Measurements from ENCODE around the gene BRD3. TPM values are rescaled to one million over a fixed set of nuclear protein-coding genes. Genes with fewer than 3 reads are reported as not detected.
"Not testable (repeated sequence)": the region's sequence is repeated elsewhere in the genome, so short reads cannot be mapped to it uniquely, and the experiment has no call there.

Gene BRD3
- total RNA-seq, 1 donor from 2014 or later: 128 TPM

GRCh38 chr9:134088063-134088725, 20.4 kb upstream of the BRD3 start:
- H3K9me3 Mint-ChIP-seq (ENCODE audit: unreplicated experiment): peaks cover 2% of the 10 kb centered on the region
- peaks cover 4% of the 10 kb centered on the region for H3K27me3 Mint-ChIP-seq (ENCODE audit: unreplicated experiment)
- DNase-seq: no peak
- no peak for TF ChIP-seq CTCF (IDR thresholded peaks at IDR 0.05; ENCODE audit: partially characterized antibody, unreplicated experiment)
- no peaks in the 10 kb centered on the region for H3K36me3 Mint-ChIP-seq (ENCODE audit: unreplicated experiment)
- H3K27ac Mint-ChIP-seq (ENCODE audit: unreplicated experiment): no peak overlapping the region
- H3K4me1 Mint-ChIP-seq (ENCODE audit: low read depth, unreplicated experiment): peaks cover 2% of the 10 kb centered on the region
- no peak overlapping the region for H3K4me3 Mint-ChIP-seq (ENCODE audit: unreplicated experiment)

GRCh38 chr9:134085674-134086073, 17.8 kb upstream of the BRD3 start:
- H3K27me3 Mint-ChIP-seq (ENCODE audit: unreplicated experiment): peaks cover 4% of the 10 kb centered on the region
- TF ChIP-seq CTCF (IDR thresholded peaks at IDR 0.05; ENCODE audit: partially characterized antibody, unreplicated experiment): no peak
- DNase-seq: no peak
- no peak overlapping the region for H3K4me3 Mint-ChIP-seq (ENCODE audit: unreplicated experiment)
- peaks cover 2% of the 10 kb centered on the region for H3K9me3 Mint-ChIP-seq (ENCODE audit: unreplicated experiment)
- no peak overlapping the region for H3K27ac Mint-ChIP-seq (ENCODE audit: unreplicated experiment)
- H3K36me3 Mint-ChIP-seq (ENCODE audit: unreplicated experiment): no peaks in the 10 kb centered on the region
- H3K4me1 Mint-ChIP-seq (ENCODE audit: low read depth, unreplicated experiment): peaks cover 2% of the 10 kb centered on the region

GRCh38 chr9:134083451-134083850, 15.6 kb upstream of the BRD3 start:
- no peak overlapping the region for H3K4me3 Mint-ChIP-seq (ENCODE audit: unreplicated experiment)
- H3K4me1 Mint-ChIP-seq (ENCODE audit: low read depth, unreplicated experiment): no peaks in the 10 kb centered on the region
- H3K9me3 Mint-ChIP-seq (ENCODE audit: unreplicated experiment): peaks cover 4% of the 10 kb centered on the region
- H3K36me3 Mint-ChIP-seq (ENCODE audit: unreplicated experiment): no peaks in the 10 kb centered on the region
- peaks cover 2% of the 10 kb centered on the region for H3K27me3 Mint-ChIP-seq (ENCODE audit: unreplicated experiment)
- no peak for TF ChIP-seq CTCF (IDR thresholded peaks at IDR 0.05; ENCODE audit: partially characterized antibody, unreplicated experiment)
- H3K27ac Mint-ChIP-seq (ENCODE audit: unreplicated experiment): no peak overlapping the region
- DNase-seq: no peak

DNA sequence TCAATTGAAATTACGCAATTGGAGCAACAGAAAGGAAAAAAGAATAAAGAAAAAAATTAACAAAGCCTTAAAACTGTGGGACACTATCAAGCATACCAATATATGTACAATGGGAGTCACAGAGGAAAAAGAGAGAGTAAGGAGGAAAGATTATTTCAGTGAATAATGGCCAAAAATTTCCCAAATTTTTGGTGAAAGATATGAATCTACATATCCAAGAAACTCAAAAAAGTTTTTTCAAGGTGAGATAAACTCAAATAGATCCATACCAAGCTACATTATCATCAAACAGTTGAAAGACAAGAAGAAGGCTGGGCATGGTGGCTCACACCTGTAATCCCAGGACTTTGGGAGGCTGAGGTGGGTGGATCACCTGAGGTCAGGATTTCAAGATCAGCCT, 8.8 kb upstream of the BRD3 start:
- no peak overlapping the region for H3K4me3 Mint-ChIP-seq (ENCODE audit: unreplicated experiment)
- H3K27me3 Mint-ChIP-seq (ENCODE audit: unreplicated experiment): peaks cover 3% of the 10 kb centered on the region
- no peak for DNase-seq
- H3K9me3 Mint-ChIP-seq (ENCODE audit: unreplicated experiment): peaks cover 15% of the 10 kb centered on the region
- H3K36me3 Mint-ChIP-seq (ENCODE audit: unreplicated experiment): peaks cover 14% of the 10 kb centered on the region
- no peak for TF ChIP-seq CTCF (IDR thresholded peaks at IDR 0.05; ENCODE audit: partially characterized antibody, unreplicated experiment)
- no peaks in the 10 kb centered on the region for H3K4me1 Mint-ChIP-seq (ENCODE audit: low read depth, unreplicated experiment)
- no peak overlapping the region for H3K27ac Mint-ChIP-seq (ENCODE audit: unreplicated experiment)

DNA sequence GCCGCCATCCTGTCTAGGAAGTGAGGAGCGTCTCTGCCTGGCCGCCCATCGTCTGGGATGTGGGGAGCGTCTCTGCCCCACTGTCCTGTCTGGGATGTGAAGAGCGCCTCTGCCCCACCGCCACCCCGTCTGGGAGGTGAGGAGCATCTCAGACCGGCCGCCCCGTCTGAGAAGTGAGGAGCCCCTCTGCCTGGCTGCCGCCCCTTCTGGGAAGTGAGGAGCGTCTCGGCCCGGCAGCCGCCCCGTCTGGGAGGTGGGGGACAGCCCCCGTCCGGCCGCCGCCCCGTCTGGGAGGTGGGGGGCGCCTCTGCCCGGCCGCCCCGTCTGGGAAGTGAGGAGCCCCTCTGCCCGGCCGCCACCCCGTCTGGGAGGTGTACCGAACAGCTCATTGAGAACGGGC, 7.9 kb upstream of the BRD3 start:
- DNase-seq: not testable (repeated sequence)
- H3K9me3 Mint-ChIP-seq (ENCODE audit: unreplicated experiment): peaks cover 15% of the 10 kb centered on the region
- peaks cover 14% of the 10 kb centered on the region for H3K36me3 Mint-ChIP-seq (ENCODE audit: unreplicated experiment)

More for the DNA sequence above, 7.9 kb upstream of the BRD3 start:
- H3K27me3 Mint-ChIP-seq (ENCODE audit: unreplicated experiment); H3K4me1 Mint-ChIP-seq (ENCODE audit: low read depth, unreplicated experiment); H3K4me3 Mint-ChIP-seq (ENCODE audit: unreplicated experiment); H3K27ac Mint-ChIP-seq (ENCODE audit: unreplicated experiment): not testable (repeated sequence)

Data from glutamatergic neuron (in vitro differentiated cells).